GM23338 (cell line): Measurements from ENCODE around the gene PLCL1. TPM values are rescaled to one million over a fixed set of nuclear protein-coding genes. Genes with fewer than 3 reads are reported as not detected.

Experiments used
- ATAC-seq: fragments of 200-7000 bp; cut with Tn5 transposase; 3 replicates; pipeline ENCODE4 v1.9.1; 2020
- DNase-seq: peaks from one replicate; pipeline ENCODE4 v3.0.0-alpha.2; 2015; ENCODE audit warnings: low spot score
- H2AFZ ChIP-seq: fragments of 200-600 bp; sonication (generic); 2 replicates; pipeline ENCODE4 v1.8.0; 2016; ENCODE audit warnings: antibody characterized with exemption, mild to moderate bottlenecking, moderate library complexity
- H3F3A ChIP-seq: fragments of 200-600 bp; sonication (generic); replicated peaks from 2 replicates; pipeline ENCODE4 v1.8.0; 2017; ENCODE audit warnings: antibody characterized with exemption, mixed run types, low read depth
- H3K27ac ChIP-seq: fragments of 200-600 bp; sonication (generic); 2 replicates; pipeline ENCODE4 v1.6.1; 2016; ENCODE audit warnings: low read depth
- H3K27me3 ChIP-seq: fragments of 200-600 bp; sonication (generic); 2 replicates; pipeline ENCODE4 v1.8.0; 2016; ENCODE audit warnings: mild to moderate bottlenecking, mixed run types, moderate library complexity; ENCODE audit not compliant: insufficient read depth
- H3K36me3 ChIP-seq: fragments of 200-600 bp; sonication (generic); 2 replicates; pipeline ENCODE4 v1.8.0; 2016; ENCODE audit warnings: mild to moderate bottlenecking; ENCODE audit not compliant: insufficient read depth
- H3K4me1 ChIP-seq: fragments of 200-600 bp; sonication (generic); 2 replicates; pipeline ENCODE4 v1.8.0; 2016; ENCODE audit warnings: mild to moderate bottlenecking, moderate library complexity; ENCODE audit not compliant: insufficient read depth
- H3K4me2 ChIP-seq: fragments of 200-600 bp; sonication (generic); 2 replicates; pipeline ENCODE4 v1.7.1; 2017; ENCODE audit warnings: mixed run types
- H3K4me3 ChIP-seq: fragments of 200-600 bp; sonication (generic); 2 replicates; pipeline ENCODE4 v1.6.1; 2016; ENCODE audit warnings: mixed run types
- H3K79me2 ChIP-seq: fragments of 200-600 bp; sonication (generic); replicated peaks from 2 replicates; pipeline ENCODE4 v1.8.0; 2017; ENCODE audit warnings: mild to moderate bottlenecking; ENCODE audit not compliant: insufficient read depth
- H3K9me2 ChIP-seq: fragments of 200-600 bp; sonication (generic); 2 replicates; pipeline ENCODE4 v1.8.0; 2017; ENCODE audit not compliant: insufficient read depth
- H4K20me1 ChIP-seq: fragments of 200-600 bp; sonication (generic); replicated peaks from 2 replicates; pipeline ENCODE4 v1.8.0; 2017; ENCODE audit warnings: mild to moderate bottlenecking; ENCODE audit not compliant: insufficient read depth
- H3K27ac Mint-ChIP-seq: 2 replicates; pipeline ENCODE4 v1.8.0; 2020; ENCODE audit warnings: inconsistent platforms, mild to moderate bottlenecking, moderate library complexity, mixed read lengths
- H3K27me3 Mint-ChIP-seq: 3 replicates; pipeline ENCODE4 v1.8.0; 2022; ENCODE audit warnings: low read depth, mild to moderate bottlenecking, moderate library complexity, mixed read lengths, inconsistent platforms; ENCODE audit not compliant: insufficient read depth, poor library complexity
- H3K36me3 Mint-ChIP-seq: 3 replicates; pipeline ENCODE4 v1.8.0; 2021; ENCODE audit warnings: low read depth, mild to moderate bottlenecking, inconsistent platforms, moderate library complexity, mixed read lengths
- H3K4me1 Mint-ChIP-seq: 3 replicates; pipeline ENCODE4 v1.8.0; 2020; ENCODE audit warnings: mild to moderate bottlenecking, inconsistent platforms, mixed read lengths
- H3K4me3 Mint-ChIP-seq: 3 replicates; pipeline ENCODE4 v1.8.0; 2021; ENCODE audit warnings: moderate library complexity, mild to moderate bottlenecking, inconsistent platforms, mixed read lengths
- H3K9me3 Mint-ChIP-seq: 3 replicates; pipeline ENCODE4 v1.8.0; 2020; ENCODE audit warnings: moderate library complexity, mild to moderate bottlenecking, inconsistent platforms, mixed read lengths
- CREB1 ChIP-seq: fragments of 250-450 bp; sonication (Bioruptor Pico); IDR thresholded peaks from 2 replicates; pipeline ENCODE4 v1.5.0; 2020; ENCODE audit warnings: low read depth, mild to moderate bottlenecking, moderate library complexity
- EZH2 ChIP-seq: fragments of 200-600 bp; sonication (generic); IDR thresholded peaks from one replicate; pipeline ENCODE4 v1.8.0; 2017; ENCODE audit warnings: antibody characterized with exemption, mild to moderate bottlenecking, low read depth; ENCODE audit not compliant: unreplicated experiment
- EZH2phosphoT487 ChIP-seq: fragments of 200-600 bp; sonication (generic); IDR thresholded peaks from one replicate; pipeline ENCODE4 v1.8.1; 2018; ENCODE audit warnings: antibody characterized with exemption; ENCODE audit not compliant: unreplicated experiment
- JUNB ChIP-seq: IDR thresholded peaks from one replicate; pipeline ENCODE4 v1.6.1; 2016; ENCODE audit warnings: antibody characterized with exemption; ENCODE audit not compliant: unreplicated experiment
- NANOG ChIP-seq: IDR thresholded peaks from 2 replicates; pipeline ENCODE4 v1.6.1; 2016; ENCODE audit warnings: antibody characterized with exemption, borderline replicate concordance
- POLR2AphosphoS5 ChIP-seq: IDR thresholded peaks from 2 replicates; pipeline ENCODE4 v1.6.1; 2016; ENCODE audit warnings: antibody characterized with exemption, low read depth
- STAT1 ChIP-seq: IDR thresholded peaks from one replicate; pipeline ENCODE4 v1.6.1; 2016; ENCODE audit warnings: antibody characterized with exemption; ENCODE audit not compliant: unreplicated experiment
- ZNF114 ChIP-seq: fragments of 250-450 bp; sonication (Bioruptor Pico); IDR thresholded peaks from 2 replicates; pipeline ENCODE4 v1.5.0; 2020; ENCODE audit warnings: mild to moderate bottlenecking, moderate library complexity
- ZNF331 ChIP-seq: fragments of 250-450 bp; sonication (Bioruptor Pico); IDR thresholded peaks from 2 replicates; pipeline ENCODE4 v1.5.0; 2020; ENCODE audit warnings: low read depth, mild to moderate bottlenecking, moderate library complexity
- polyA plus RNA-seq: library from polyadenylated mRNA; unstranded; fragments of >200 nt; fragmentation: Nextera tagmentation; extraction: Ambion mirVana; gene quantifications from 2 replicates; pipeline ENCODE4 v1.2.1, GENCODE V29; 2016
- total RNA-seq: library from RNA; depleted of rRNA; stranded (reverse); fragments of >200 nt; shearing (Covaris generic); gene quantifications from 2 replicates; pipeline ENCODE4 v1.2.3, GENCODE V29; 2014
- TF ChIP-seq, protein P1 (sequence below): IDR thresholded peaks from one replicate; pipeline ENCODE4 v1.6.1; 2018; ENCODE audit warnings: antibody characterized with exemption; ENCODE audit not compliant: unreplicated experiment
- TF ChIP-seq, protein P2 (sequence below), 2 experiments: fragments of 200-600 bp in 1 of 2; sonication (generic) in 1 of 2; conservative IDR thresholded peaks; 2 replicates each; pipeline versions ENCODE4 v1.5.1 to v1.6.1; 2016 to 2017; ENCODE audit warnings: antibody characterized with exemption in 2 of 2, low read depth in 2 of 2, mild to moderate bottlenecking in 2 of 2, moderate library complexity in 1 of 2
- TF ChIP-seq, protein P3 (sequence below): fragments of 250-450 bp; sonication (Bioruptor Pico); IDR thresholded peaks from 2 replicates; pipeline ENCODE4 v1.5.0; 2020; ENCODE audit warnings: mild to moderate bottlenecking, moderate library complexity
- TF ChIP-seq, protein P4 (sequence below): IDR thresholded peaks from 2 replicates; pipeline ENCODE4 v1.6.1; 2016; ENCODE audit warnings: antibody characterized with exemption

Gene PLCL1
- total and polyA plus RNA-seq, 2 experiments from 2014 or later = not detected

DNA sequence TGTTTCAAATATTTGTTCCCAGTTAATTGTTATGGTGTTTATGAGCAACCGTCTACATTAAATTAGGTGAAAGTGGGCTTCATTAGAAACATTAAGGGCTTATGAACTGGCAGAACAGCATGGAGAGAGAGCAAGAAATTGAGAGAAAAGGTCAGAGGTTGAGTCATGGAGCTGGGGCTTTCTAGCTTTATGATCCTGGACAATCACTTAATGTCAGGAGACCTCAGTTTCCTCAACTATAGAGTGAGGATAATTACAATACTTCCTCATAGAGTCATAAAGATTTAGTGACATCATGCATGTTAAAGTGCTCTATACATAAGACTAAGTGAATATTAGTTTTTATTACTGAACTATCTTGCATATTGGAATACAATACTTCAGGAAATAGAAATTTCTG lies 83.9 kb downstream of the PLCL1 start:
- Histone ChIP-seq H3K4me2 (no peak overlapping the region), H3K9me2 (no peaks in the 10 kb centered on the region), H3K36me3 (no peaks in the 10 kb centered on the region), H3F3A (no peaks in the 10 kb centered on the region), H3K4me3 (no peak overlapping the region), H4K20me1 (no peaks in the 10 kb centered on the region), H3K4me1 (peaks cover 9% of the 10 kb centered on the region; the same call in 1 of the 2 replicates), H3K79me2 (no peaks in the 10 kb centered on the region), H3K27ac (no peak overlapping the region), H3K27me3 (no peaks in the 10 kb centered on the region), H2AFZ (no peak overlapping the region; the same call in 1 of the 2 replicates)
- Mint-ChIP-seq H3K36me3 (no peaks in the 10 kb centered on the region), H3K9me3 (no peaks in the 10 kb centered on the region), H3K4me3 (no peak overlapping the region), H3K27me3 (no peaks in the 10 kb centered on the region), H3K27ac (no peak overlapping the region), H3K4me1 (peaks cover 9% of the 10 kb centered on the region; the same call in 2 of the 3 replicates)
- no peak for TF ChIP-seq EZH2
- TF ChIP-seq EZH2phosphoT487 = no peak
- TF ChIP-seq POLR2AphosphoS5 = no peak
- no peak for TF ChIP-seq NANOG
- TF ChIP-seq, protein P1, sequence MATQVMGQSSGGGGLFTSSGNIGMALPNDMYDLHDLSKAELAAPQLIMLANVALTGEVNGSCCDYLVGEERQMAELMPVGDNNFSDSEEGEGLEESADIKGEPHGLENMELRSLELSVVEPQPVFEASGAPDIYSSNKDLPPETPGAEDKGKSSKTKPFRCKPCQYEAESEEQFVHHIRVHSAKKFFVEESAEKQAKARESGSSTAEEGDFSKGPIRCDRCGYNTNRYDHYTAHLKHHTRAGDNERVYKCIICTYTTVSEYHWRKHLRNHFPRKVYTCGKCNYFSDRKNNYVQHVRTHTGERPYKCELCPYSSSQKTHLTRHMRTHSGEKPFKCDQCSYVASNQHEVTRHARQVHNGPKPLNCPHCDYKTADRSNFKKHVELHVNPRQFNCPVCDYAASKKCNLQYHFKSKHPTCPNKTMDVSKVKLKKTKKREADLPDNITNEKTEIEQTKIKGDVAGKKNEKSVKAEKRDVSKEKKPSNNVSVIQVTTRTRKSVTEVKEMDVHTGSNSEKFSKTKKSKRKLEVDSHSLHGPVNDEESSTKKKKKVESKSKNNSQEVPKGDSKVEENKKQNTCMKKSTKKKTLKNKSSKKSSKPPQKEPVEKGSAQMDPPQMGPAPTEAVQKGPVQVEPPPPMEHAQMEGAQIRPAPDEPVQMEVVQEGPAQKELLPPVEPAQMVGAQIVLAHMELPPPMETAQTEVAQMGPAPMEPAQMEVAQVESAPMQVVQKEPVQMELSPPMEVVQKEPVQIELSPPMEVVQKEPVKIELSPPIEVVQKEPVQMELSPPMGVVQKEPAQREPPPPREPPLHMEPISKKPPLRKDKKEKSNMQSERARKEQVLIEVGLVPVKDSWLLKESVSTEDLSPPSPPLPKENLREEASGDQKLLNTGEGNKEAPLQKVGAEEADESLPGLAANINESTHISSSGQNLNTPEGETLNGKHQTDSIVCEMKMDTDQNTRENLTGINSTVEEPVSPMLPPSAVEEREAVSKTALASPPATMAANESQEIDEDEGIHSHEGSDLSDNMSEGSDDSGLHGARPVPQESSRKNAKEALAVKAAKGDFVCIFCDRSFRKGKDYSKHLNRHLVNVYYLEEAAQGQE = no peak
- TF ChIP-seq, protein P2, sequence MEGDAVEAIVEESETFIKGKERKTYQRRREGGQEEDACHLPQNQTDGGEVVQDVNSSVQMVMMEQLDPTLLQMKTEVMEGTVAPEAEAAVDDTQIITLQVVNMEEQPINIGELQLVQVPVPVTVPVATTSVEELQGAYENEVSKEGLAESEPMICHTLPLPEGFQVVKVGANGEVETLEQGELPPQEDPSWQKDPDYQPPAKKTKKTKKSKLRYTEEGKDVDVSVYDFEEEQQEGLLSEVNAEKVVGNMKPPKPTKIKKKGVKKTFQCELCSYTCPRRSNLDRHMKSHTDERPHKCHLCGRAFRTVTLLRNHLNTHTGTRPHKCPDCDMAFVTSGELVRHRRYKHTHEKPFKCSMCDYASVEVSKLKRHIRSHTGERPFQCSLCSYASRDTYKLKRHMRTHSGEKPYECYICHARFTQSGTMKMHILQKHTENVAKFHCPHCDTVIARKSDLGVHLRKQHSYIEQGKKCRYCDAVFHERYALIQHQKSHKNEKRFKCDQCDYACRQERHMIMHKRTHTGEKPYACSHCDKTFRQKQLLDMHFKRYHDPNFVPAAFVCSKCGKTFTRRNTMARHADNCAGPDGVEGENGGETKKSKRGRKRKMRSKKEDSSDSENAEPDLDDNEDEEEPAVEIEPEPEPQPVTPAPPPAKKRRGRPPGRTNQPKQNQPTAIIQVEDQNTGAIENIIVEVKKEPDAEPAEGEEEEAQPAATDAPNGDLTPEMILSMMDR (conservative IDR thresholded peaks at IDR 0.05; ENCODE audit: low read depth in 2 of 2) = no peak
- no peak for TF ChIP-seq STAT1
- TF ChIP-seq, protein P3, sequence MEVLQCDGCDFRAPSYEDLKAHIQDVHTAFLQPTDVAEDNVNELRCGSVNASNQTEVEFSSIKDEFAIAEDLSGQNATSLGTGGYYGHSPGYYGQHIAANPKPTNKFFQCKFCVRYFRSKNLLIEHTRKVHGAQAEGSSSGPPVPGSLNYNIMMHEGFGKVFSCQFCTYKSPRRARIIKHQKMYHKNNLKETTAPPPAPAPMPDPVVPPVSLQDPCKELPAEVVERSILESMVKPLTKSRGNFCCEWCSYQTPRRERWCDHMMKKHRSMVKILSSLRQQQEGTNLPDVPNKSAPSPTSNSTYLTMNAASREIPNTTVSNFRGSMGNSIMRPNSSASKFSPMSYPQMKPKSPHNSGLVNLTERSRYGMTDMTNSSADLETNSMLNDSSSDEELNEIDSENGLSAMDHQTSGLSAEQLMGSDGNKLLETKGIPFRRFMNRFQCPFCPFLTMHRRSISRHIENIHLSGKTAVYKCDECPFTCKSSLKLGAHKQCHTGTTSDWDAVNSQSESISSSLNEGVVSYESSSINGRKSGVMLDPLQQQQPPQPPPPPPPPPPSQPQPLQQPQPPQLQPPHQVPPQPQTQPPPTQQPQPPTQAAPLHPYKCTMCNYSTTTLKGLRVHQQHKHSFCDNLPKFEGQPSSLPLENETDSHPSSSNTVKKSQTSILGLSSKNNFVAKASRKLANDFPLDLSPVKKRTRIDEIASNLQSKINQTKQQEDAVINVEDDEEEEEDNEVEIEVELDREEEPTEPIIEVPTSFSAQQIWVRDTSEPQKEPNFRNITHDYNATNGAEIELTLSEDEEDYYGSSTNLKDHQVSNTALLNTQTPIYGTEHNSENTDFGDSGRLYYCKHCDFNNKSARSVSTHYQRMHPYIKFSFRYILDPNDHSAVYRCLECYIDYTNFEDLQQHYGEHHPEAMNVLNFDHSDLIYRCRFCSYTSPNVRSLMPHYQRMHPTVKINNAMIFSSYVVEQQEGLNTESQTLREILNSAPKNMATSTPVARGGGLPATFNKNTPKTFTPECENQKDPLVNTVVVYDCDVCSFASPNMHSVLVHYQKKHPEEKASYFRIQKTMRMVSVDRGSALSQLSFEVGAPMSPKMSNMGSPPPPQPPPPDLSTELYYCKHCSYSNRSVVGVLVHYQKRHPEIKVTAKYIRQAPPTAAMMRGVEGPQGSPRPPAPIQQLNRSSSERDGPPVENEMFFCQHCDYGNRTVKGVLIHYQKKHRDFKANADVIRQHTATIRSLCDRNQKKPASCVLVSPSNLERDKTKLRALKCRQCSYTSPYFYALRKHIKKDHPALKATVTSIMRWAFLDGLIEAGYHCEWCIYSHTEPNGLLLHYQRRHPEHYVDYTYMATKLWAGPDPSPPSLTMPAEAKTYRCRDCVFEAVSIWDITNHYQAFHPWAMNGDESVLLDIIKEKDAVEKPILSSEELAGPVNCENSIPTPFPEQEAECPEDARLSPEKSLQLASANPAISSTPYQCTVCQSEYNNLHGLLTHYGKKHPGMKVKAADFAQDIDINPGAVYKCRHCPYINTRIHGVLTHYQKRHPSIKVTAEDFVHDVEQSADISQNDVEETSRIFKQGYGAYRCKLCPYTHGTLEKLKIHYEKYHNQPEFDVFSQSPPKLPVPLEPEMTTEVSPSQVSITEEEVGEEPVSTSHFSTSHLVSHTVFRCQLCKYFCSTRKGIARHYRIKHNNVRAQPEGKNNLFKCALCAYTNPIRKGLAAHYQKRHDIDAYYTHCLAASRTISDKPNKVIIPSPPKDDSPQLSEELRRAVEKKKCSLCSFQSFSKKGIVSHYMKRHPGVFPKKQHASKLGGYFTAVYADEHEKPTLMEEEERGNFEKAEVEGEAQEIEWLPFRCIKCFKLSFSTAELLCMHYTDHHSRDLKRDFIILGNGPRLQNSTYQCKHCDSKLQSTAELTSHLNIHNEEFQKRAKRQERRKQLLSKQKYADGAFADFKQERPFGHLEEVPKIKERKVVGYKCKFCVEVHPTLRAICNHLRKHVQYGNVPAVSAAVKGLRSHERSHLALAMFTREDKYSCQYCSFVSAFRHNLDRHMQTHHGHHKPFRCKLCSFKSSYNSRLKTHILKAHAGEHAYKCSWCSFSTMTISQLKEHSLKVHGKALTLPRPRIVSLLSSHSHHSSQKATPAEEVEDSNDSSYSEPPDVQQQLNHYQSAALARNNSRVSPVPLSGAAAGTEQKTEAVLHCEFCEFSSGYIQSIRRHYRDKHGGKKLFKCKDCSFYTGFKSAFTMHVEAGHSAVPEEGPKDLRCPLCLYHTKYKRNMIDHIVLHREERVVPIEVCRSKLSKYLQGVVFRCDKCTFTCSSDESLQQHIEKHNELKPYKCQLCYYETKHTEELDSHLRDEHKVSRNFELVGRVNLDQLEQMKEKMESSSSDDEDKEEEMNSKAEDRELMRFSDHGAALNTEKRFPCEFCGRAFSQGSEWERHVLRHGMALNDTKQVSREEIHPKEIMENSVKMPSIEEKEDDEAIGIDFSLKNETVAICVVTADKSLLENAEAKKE (CRISPR knock-in tag) = no peak
- no peak for TF ChIP-seq CREB1 (CRISPR knock-in tag)
- no peak for TF ChIP-seq ZNF114 (CRISPR knock-in tag)
- TF ChIP-seq, protein P4, sequence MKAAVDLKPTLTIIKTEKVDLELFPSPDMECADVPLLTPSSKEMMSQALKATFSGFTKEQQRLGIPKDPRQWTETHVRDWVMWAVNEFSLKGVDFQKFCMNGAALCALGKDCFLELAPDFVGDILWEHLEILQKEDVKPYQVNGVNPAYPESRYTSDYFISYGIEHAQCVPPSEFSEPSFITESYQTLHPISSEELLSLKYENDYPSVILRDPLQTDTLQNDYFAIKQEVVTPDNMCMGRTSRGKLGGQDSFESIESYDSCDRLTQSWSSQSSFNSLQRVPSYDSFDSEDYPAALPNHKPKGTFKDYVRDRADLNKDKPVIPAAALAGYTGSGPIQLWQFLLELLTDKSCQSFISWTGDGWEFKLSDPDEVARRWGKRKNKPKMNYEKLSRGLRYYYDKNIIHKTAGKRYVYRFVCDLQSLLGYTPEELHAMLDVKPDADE = no peak
- no peak for TF ChIP-seq ZNF331 (CRISPR knock-in tag)
- TF ChIP-seq JUNB = no peak
- ATAC-seq = no peak
- DNase-seq = no peak
